ENCODE data around the gene RAB11FIP5. TPM values are rescaled to one million over a fixed set of nuclear protein-coding genes. Genes with fewer than 3 reads are reported as not detected.
"Not testable (repeated sequence)": the region's sequence is repeated elsewhere in the genome, so short reads cannot be mapped to it uniquely, and the experiment has no call there.

RAB11FIP5 gene
- total RNA-seq, 1 donor from 2014 or later, result 13.5 TPM

- Mint-ChIP-seq H3K27ac (ENCODE audit: unreplicated experiment) (no peak overlapping the region), H3K27me3 (ENCODE audit: unreplicated experiment) (peaks cover 9% of the 10 kb centered on the region)
- no peak for DNase-seq
These were observed 45.7 kb downstream of the RAB11FIP5 start for GRCh38 chr2:73067043-73067442.

DNA sequence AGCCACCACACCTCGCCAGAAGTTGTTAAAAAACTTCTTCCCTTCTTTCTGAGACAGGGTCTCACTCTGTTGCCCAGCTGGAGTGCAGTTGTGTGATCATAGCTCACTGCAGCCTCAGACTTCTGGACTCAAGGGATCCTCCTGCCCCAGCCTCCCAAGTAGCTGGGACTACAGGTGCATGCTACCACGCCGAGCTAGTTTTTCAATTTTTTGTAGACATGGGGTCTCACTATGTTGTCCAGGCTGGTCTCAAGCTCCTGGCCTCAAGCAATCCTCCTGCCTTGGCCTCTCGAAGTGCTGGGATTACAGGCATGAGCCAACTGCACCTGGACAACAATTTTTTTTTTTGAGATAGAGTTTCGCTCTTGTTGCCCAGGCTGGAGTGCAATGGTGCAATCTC, 47.7 kb downstream of the RAB11FIP5 start:
- not testable (repeated sequence) for H3K27me3 Mint-ChIP-seq (ENCODE audit: unreplicated experiment); H3K9me3 Mint-ChIP-seq (ENCODE audit: unreplicated experiment); H3K4me3 Mint-ChIP-seq (ENCODE audit: unreplicated experiment); DNase-seq; H3K36me3 Mint-ChIP-seq (ENCODE audit: unreplicated experiment)
- H3K4me1 Mint-ChIP-seq (ENCODE audit: low read depth, unreplicated experiment), result peaks cover 25% of the 10 kb centered on the region
- peak overlapping the region; percentile 16 for H3K27ac Mint-ChIP-seq (ENCODE audit: unreplicated experiment)

More at GRCh38 chr2:73067043-73067442, 45.7 kb downstream of the RAB11FIP5 start:
- no peak overlapping the region for H3K4me3 Mint-ChIP-seq (ENCODE audit: unreplicated experiment)
- peaks cover 26% of the 10 kb centered on the region for H3K4me1 Mint-ChIP-seq (ENCODE audit: low read depth, unreplicated experiment)
- TF ChIP-seq, protein P1, sequence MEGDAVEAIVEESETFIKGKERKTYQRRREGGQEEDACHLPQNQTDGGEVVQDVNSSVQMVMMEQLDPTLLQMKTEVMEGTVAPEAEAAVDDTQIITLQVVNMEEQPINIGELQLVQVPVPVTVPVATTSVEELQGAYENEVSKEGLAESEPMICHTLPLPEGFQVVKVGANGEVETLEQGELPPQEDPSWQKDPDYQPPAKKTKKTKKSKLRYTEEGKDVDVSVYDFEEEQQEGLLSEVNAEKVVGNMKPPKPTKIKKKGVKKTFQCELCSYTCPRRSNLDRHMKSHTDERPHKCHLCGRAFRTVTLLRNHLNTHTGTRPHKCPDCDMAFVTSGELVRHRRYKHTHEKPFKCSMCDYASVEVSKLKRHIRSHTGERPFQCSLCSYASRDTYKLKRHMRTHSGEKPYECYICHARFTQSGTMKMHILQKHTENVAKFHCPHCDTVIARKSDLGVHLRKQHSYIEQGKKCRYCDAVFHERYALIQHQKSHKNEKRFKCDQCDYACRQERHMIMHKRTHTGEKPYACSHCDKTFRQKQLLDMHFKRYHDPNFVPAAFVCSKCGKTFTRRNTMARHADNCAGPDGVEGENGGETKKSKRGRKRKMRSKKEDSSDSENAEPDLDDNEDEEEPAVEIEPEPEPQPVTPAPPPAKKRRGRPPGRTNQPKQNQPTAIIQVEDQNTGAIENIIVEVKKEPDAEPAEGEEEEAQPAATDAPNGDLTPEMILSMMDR (IDR thresholded peaks at IDR 0.05; ENCODE audit: partially characterized antibody, unreplicated experiment), result no peak
- no peaks in the 10 kb centered on the region for H3K36me3 Mint-ChIP-seq (ENCODE audit: unreplicated experiment)
- H3K9me3 Mint-ChIP-seq (ENCODE audit: unreplicated experiment), result peaks cover 13% of the 10 kb centered on the region

- H3K4me3 Mint-ChIP-seq (ENCODE audit: unreplicated experiment), result peak overlapping the region; percentile 5
- peaks cover 3% of the 10 kb centered on the region for H3K9me3 Mint-ChIP-seq (ENCODE audit: unreplicated experiment)
- H3K36me3 Mint-ChIP-seq (ENCODE audit: unreplicated experiment), result no peaks in the 10 kb centered on the region
- no peak for DNase-seq
- H3K4me1 Mint-ChIP-seq (ENCODE audit: low read depth, unreplicated experiment), result peaks cover 19% of the 10 kb centered on the region
- TF ChIP-seq, protein P1 (IDR thresholded peaks at IDR 0.05; ENCODE audit: partially characterized antibody, unreplicated experiment), result no peak
- peak overlapping the region; percentile 59 for H3K27ac Mint-ChIP-seq (ENCODE audit: unreplicated experiment)
- peaks cover 5% of the 10 kb centered on the region for H3K27me3 Mint-ChIP-seq (ENCODE audit: unreplicated experiment)
These were observed 48.6 kb downstream of the RAB11FIP5 start for GRCh38 chr2:73063909-73064875.

- Mint-ChIP-seq H3K36me3 (ENCODE audit: unreplicated experiment) (no peaks in the 10 kb centered on the region), H3K27ac (ENCODE audit: unreplicated experiment) (peak overlapping the region; percentile 2), H3K27me3 (ENCODE audit: unreplicated experiment) (peaks cover 5% of the 10 kb centered on the region), H3K4me1 (ENCODE audit: low read depth, unreplicated experiment) (peaks cover 14% of the 10 kb centered on the region), H3K9me3 (ENCODE audit: unreplicated experiment) (peaks cover 3% of the 10 kb centered on the region), H3K4me3 (ENCODE audit: unreplicated experiment) (peak overlapping the region; percentile 5)
- TF ChIP-seq, protein P1 (IDR thresholded peaks at IDR 0.05; ENCODE audit: partially characterized antibody, unreplicated experiment), result no peak
- no peak for DNase-seq
These were observed 49.3 kb downstream of the RAB11FIP5 start for GRCh38 chr2:73063472-73063871.

GRCh38 chr2:73059106-73059505, 53.6 kb downstream of the RAB11FIP5 start:
- Mint-ChIP-seq H3K9me3 (ENCODE audit: unreplicated experiment) (peaks cover 5% of the 10 kb centered on the region), H3K27me3 (ENCODE audit: unreplicated experiment) (peaks cover 4% of the 10 kb centered on the region), H3K4me1 (ENCODE audit: low read depth, unreplicated experiment) (peaks cover 7% of the 10 kb centered on the region), H3K4me3 (ENCODE audit: unreplicated experiment) (no peak overlapping the region), H3K36me3 (ENCODE audit: unreplicated experiment) (peaks cover 8% of the 10 kb centered on the region), H3K27ac (ENCODE audit: unreplicated experiment) (no peak overlapping the region)
- TF ChIP-seq, protein P1 (IDR thresholded peaks at IDR 0.05; ENCODE audit: partially characterized antibody, unreplicated experiment), result no peak
- DNase-seq, result no peak
